NCI-H1092 treated with DMSO at 0.1 percent for 48 hours (cell line): ENCODE results near the gene NDUFB6.
"Not testable (repeated sequence)": the region's sequence is repeated elsewhere in the genome, so short reads cannot be mapped to it uniquely, and the experiment has no call there.

Experiments used
- DNase-seq: peaks from one replicate; lab custom pipeline; 2025; lab: John Stamatoyannopoulos, UW

Gene NDUFB6

DNA sequence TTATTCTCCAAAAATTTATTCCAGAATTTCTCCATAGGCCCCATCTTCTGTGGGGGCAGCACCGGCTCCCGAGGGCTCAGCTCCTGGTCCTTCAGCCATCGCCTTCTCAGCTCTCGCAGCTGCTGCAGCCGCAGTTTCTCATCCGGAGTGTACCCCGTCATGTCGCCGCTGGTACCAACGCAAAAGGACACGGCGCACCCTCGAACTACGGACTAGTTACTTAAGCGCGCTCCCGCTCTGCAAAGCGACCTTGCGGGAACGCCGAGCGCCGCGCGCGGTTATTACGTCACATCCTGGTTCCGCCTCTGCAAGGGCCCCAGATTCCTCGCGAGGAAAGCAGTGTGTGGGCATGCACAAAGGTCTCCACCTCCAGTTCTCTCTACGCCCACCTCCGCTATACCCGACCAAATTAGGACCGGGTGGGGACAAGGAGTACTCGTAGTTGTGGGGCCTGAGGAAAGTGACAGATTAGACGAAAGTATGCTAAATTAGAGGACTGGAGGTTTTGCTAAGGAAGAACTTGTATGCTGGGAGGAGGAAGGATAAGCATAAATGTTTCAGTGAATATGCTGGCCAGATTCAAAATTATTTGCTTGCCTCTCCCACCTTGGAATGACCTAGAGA, at the start of gene NDUFB6:
TSS of gene NDUFB6 (minus strand) at position 260 of the 624 bp plus-strand sequence. CDS start at position 161, 99 bp downstream.
- peak; percentile 96 for DNase-seq

DNA sequence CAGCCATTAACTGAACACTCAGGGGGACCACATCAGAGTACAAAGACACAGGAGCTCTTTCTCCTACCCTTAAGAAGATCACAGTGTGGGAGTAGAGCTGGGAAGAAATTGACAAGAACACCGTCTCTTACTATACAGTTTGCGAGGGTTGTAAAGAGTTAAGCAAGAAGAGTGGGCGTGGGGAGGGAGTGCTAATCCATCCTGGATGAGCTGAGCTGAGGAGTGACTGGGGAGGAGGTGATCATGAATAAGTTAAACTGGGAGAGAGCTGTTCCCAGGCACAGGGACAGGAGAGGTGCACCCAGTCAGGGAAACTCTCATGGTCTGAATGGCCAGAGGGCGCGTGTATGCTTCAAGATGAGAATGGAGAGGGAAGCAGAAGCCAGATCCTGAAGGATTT, 45.3 kb upstream of the NDUFB6 start:
- DNase-seq: no peak

DNA sequence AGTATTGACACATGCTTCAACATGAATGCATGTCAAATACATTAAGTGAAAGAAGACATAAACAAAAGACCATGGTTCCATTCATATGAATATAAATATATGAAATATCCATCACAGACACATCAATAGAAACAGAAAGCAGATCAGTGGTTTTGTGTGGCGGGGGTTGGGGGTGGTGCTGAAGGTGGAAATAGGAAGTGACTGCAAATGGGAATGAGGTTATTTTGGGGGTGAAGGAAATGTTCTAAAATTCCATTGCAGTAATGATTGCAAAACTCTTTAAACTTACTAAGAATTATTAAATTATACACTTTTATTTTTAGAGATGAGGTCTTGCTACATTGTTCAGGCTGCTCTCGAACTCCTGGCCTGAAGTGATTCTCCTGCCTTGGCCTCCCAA, 33.9 kb upstream of the NDUFB6 start:
- no peak for DNase-seq

DNA sequence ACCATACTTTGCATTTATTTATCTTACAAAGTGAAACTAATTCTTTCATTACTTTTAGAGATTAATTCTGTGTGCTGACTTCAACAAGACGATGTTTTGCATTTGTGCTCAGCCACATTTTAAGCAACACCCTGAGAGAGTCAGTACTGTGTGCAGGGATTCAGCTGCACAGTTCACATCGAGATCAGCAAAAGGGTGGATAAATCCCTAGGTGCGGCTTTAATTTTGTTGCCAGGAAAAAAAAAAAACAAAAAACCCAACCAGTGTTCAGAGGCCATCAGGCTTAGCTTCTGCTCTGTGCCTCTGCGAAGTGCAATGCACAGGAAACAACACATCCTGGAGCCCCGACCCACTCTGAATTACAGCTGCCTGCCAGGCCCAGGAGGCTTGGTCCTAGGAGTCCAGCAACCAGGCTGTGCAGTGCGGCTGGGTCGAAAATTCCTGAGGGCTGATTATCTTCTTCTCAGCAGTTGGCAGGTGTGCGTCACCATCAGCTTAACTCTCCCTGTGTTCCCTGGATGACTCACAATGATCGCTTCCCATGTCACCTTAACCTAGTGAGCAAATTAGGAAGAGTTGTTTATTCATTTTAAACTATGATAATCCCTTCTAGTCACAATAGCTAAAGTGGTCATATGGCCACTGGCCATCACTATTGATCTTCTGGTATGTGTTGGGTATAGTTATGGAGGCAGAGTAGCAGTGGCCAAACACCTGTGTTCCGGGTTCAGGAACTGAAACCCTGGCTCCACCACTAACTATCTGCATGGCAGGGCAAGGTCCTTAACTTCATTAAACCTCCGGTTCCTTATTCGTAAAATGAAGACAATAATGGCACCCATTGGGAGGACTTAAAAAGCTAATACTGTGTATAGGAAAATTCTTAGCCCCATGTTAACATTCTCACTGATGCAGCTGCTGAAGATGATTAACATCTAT, 31.2 kb upstream of the NDUFB6 start:
- DNase-seq: no peak

DNA sequence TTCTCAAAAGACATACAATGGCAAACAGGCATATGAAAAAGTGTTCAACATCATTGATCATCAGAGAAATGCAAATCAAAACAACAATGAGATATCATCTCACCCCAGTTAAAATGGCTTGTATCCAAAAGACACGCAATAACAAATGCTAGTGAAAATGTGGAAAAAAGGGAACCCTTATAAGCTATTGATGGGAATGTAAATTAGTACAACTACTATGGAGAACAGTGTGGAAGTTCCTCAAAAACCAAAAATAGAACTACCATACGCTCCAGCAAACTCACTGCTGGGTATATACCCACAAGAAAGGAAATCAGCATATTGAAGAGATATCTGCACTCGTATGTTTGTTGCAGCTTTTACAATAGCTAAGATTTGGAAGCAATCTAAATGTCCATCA, 26.1 kb upstream of the NDUFB6 start:
- not testable (repeated sequence) for DNase-seq

GRCh38 chr9:32596936-32597335, 24.0 kb upstream of the NDUFB6 start:
- DNase-seq: no peak

DNA sequence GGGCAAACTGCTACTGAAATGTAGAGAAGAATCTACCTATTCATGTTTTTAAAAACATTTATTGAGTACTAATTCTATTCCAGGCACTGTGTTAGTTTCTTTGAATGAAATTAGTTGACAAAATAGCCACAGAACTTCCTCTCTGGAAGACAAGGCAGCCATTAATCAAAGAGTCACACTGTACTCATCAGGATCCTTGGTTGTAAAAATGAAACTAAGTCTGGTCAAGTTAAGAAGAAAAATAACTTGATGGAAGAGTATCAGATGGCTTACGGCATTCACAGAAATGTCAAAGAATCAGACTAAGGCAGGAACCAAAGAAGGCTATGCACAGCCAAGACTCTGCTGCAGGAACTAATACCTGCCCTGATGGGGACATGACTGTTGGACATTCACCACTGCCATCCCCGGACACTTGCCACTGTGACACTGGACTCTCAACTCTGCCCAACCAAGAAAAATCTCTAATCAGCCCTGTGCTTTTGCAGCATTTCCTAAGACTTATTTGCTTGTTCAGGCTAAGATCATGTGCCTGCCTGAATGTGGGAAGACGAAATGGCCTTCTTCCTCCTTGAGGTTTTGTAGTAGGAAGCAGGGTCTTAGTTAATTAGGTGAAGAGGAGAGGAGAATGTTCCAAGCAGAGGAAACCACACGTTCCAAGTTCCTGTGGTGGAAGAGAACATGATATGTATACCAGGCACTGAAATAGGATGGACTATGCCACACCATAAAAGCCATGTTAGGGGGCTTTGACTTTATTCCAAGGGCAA, 23.3 kb upstream of the NDUFB6 start:
- DNase-seq: no peak

- DNase-seq: no peak
These were observed 17.9 kb upstream of the NDUFB6 start for GRCh38 chr9:32590898-32591297.

DNA sequence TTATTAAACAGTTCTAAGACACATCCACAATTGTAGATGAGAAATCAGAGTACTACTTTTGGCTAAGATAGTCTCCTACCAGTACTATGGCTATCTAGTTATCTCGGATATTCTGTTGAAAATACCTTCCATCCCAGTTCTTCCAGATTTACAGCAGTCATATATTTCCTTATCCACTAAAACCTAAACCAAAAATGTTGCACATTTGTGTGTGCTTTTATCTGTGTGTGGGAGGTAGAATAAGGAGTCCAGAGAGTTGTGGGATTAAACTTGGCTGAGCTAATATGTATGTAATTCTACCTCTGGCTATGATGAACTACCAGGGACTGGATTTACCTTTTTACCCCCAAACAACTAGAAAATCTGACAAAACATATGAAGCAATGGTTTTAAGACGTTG, 17.5 kb upstream of the NDUFB6 start:
- no peak for DNase-seq

- peak; percentile 37 for DNase-seq
These were observed 16.2 kb upstream of the NDUFB6 start for GRCh38 chr9:32589083-32589723.

- no peak for DNase-seq
These were observed 14.9 kb upstream of the NDUFB6 start for GRCh38 chr9:32587901-32588300.

DNA sequence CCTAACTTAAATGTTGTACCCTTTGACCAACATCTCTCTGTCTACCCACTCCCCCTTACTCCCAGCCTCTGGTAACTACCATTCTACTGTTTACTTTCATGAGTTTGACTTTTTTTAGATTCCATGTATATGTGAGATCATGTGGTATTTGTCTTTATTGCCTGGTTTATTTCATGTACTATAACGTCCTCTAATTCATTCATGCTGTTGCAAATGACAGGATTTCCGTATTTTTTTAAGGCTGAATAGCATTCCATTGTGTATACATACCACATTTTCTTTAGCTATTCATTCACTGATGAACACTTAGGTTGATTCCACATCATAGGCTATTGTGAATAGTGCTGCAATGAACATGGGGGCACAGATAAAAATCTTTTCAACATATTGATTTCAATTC, 11.8 kb upstream of the NDUFB6 start:
- no peak for DNase-seq

DNA sequence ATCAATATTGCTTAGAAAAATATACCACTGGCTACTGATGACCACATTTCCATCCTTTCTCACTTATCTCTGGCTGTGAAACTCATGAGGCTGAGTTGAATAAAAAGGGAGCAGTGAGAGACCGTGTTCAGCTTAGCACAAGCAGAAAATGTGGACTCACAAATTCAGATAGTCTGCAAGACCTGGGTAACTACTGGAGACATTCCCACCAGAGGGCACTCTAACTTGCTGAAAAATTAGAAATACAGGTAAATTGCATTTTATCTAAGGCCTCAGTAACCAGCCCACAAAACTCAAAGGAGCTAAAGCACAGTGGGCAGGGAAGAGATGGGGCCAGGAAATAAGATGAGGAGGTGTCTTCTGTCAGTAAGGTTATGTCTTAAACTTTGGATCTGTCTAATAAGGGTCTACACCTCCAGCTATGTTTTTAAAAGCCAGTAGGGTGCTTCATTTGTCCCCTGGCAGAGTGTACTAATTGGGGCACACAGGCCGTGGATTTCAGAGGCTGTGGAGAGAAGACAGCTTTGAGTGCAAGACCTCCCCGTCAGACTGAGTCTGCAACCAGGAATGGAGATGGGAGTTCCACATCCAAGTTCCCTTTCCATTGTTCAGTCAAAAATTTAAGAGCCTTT, 8.7 kb upstream of the NDUFB6 start:
- peak; percentile 48 for DNase-seq

DNA sequence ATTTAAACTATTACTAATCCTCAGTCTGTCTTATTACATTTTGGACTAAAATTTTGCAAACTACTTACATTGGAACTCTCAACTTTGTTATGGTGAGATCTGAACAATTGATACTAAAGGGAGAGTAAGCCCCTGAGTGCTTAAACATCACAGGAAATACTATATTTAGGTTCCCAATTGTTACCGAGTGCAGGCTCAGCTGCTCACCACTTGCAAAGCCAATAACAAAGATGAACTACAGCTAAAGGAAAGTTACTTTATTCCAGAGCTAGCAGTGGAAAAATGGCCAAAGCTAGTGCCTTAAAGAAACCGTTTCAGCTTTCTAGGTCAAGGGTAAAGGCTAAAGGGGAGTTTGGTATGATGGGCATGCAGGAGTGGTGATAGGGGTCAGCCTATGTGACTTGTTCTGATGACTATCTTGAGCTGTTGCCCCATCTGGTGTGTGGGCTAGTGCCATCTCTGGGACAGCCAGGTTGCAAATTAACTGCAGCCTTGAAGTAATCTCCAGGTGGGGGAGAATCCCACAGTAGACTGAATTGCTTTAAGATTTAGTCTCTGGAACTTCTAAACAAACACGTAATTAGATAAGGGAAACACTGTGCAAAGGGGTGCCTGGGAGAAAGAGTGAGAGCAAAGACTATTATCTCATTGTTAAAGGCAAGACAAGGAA, 7.8 kb upstream of the NDUFB6 start:
- DNase-seq: no peak

GRCh38 chr9:32579706-32580331, 6.9 kb upstream of the NDUFB6 start:
- DNase-seq: peak; percentile 35

DNA sequence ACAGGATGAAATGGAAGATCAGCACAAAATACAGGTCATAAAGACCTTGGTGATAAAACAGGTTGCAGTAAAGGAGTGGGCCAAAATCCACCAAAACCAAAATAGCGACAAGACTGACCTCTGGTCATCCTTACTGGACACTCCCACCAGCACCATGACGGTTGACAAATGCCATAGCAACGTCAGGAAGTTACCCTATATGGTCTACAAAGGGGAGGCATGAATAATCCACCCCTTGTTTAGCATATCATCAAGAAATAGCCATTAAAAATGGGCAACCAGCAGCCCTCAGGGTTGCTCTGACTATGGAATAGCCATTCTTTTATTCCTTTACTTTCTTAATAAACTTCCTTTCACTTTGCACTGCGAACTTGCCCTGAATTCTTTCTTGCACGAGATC, 6.0 kb upstream of the NDUFB6 start:
- DNase-seq: no peak

GRCh38 chr9:32577316-32577715, 4.4 kb upstream of the NDUFB6 start:
- no peak for DNase-seq

GRCh38 chr9:32574858-32575257, 1.9 kb upstream of the NDUFB6 start:
- DNase-seq: no peak

- no peak for DNase-seq
These were observed 862 bp upstream of the NDUFB6 start for GRCh38 chr9:32573821-32574220.
